Lower leg skin (tissue), 4 donors: Measurements from ENCODE around the gene MICAL2. TPM values are rescaled to one million over a fixed set of nuclear protein-coding genes. Genes with fewer than 3 reads are reported as not detected.

Source experiments
- DNase-seq, 2 donors: peaks; one replicate each; pipeline ENCODE4 v3.0.0-alpha.2; 2019; ENCODE audit warnings: low spot score in 2 of 2
- H3K4me3 ChIP-seq: fragments of 200-600 bp; sonication (generic); 2 replicates; pipeline ENCODE4 v1.5.1; 2017; ENCODE audit warnings: mild to moderate bottlenecking, low read depth; ENCODE audit not compliant: poor library complexity, severe bottlenecking
- POLR2A ChIP-seq, 2 donors: fragments of 450-650 bp; IDR thresholded peaks; one replicate each; pipeline ENCODE4 v1.6.1; 2016 to 2017; ENCODE audit warnings: antibody characterized with exemption in 2 of 2, mild to moderate bottlenecking in 1 of 2, moderate library complexity in 1 of 2
- WGBS, 2 donors: methylation state at CpG; one replicate each; pipeline ENCODE4 v1.1.5; 2018; 5-methylcytosine and 5-hydroxymethylcytosine counted together
- intact Hi-C: fragments of 100-400 bp; cut with DNase I; formaldehyde crosslinking; loops from one replicate; pipeline ENCODE4 v1.15.0; 2023; ENCODE audit warnings: low total_unique reads
- total RNA-seq, 4 donors: library from RNA; depleted of rRNA; stranded (reverse); fragments of >200 nt; gene quantifications; one replicate each; pipeline ENCODE4 v1.1.0, GENCODE V29; 2016
- TF ChIP-seq, protein P1 (sequence below), 3 donors: fragments of 450-650 bp; IDR thresholded peaks; one replicate each; pipeline ENCODE4 v1.5.1; 2016; ENCODE audit warnings: antibody characterized with exemption in 3 of 3, mild to moderate bottlenecking in 3 of 3, moderate library complexity in 2 of 3

Gene MICAL2
- total RNA-seq, 4 donors from 2014 or later = 117 to 238 (median 145) TPM

DNA sequence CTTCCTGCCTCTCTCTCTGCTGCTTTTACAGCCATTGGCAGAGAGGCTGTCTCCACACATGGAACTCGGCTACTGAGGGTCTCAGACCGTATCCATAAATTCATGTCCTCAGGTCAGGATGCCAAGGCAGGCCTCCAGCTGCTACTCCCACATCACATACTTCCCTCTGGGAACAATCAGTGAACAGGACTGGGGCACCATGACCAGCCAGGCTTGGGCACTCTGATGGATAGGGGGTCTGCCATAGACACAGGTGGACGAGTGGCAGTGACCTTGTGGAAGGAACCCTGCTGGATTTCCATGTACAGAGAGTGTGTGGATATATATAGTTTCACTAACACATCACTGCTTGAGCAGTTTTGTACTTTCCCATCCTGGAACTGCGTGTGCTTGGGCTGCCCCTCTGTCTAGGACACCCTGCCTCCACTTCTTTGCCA lies 169.3 kb downstream of the MICAL2 start:
- intact Hi-C loops = loop anchor here (5.0 kb wide), 2 partner anchors 232 to 352 kb away; no protein-coding TSS in a partner anchor
- peak in 1 of 2 donors; percentile 68 for DNase-seq
- no peak for TF ChIP-seq POLR2A (IDR thresholded peaks at IDR 0.05)
- TF ChIP-seq, protein P1, sequence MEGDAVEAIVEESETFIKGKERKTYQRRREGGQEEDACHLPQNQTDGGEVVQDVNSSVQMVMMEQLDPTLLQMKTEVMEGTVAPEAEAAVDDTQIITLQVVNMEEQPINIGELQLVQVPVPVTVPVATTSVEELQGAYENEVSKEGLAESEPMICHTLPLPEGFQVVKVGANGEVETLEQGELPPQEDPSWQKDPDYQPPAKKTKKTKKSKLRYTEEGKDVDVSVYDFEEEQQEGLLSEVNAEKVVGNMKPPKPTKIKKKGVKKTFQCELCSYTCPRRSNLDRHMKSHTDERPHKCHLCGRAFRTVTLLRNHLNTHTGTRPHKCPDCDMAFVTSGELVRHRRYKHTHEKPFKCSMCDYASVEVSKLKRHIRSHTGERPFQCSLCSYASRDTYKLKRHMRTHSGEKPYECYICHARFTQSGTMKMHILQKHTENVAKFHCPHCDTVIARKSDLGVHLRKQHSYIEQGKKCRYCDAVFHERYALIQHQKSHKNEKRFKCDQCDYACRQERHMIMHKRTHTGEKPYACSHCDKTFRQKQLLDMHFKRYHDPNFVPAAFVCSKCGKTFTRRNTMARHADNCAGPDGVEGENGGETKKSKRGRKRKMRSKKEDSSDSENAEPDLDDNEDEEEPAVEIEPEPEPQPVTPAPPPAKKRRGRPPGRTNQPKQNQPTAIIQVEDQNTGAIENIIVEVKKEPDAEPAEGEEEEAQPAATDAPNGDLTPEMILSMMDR (IDR thresholded peaks at IDR 0.05) = no peak
- H3K4me3 ChIP-seq = no peak overlapping the region
- 79 to 84% methylated on average over 4 of the region's 4 CpGs for WGBS, 2 donors

DNA sequence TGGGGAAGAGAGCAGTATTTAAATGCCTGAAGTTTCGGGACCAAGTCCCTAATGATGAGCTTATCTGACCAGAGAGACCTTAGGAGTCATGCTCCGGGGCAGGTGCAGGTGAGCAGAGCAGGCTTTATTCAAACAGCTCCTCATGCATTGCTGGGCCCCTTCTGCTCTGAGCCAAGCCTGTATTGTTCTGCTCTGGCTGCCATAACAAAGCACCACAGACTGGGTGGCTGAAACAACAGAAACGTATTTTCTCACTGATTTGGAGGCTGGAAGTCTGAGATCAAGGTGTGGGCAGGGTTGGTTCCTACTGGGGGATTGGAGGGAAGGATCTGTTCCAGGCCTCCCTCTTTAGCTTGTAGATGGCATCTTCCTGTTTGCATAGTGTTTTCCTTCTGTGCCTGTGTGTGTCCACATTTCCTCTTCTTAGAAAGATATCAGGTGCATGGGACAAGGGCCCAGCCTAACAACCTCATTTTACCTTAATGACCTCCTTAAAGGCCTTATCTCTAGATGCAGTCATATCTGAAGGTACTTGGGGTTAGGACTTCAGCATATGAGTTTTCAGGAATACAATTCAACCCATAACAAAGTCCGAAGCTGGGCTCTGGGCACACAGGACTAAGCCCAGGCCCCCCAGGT lies 169.9 kb downstream of the MICAL2 start:
- TF ChIP-seq POLR2A (IDR thresholded peaks at IDR 0.05) = no peak
- TF ChIP-seq, protein P1 (IDR thresholded peaks at IDR 0.05) = no peak
- intact Hi-C loops = loop anchor here (5.0 kb wide), 2 partner anchors 233 to 353 kb away; no protein-coding TSS in a partner anchor
- WGBS, 2 donors = 87% methylated on average over 4 of the region's 4 CpGs
- no peak overlapping the region for H3K4me3 ChIP-seq
- peak in 1 of 2 donors; percentile 54 for DNase-seq

DNA sequence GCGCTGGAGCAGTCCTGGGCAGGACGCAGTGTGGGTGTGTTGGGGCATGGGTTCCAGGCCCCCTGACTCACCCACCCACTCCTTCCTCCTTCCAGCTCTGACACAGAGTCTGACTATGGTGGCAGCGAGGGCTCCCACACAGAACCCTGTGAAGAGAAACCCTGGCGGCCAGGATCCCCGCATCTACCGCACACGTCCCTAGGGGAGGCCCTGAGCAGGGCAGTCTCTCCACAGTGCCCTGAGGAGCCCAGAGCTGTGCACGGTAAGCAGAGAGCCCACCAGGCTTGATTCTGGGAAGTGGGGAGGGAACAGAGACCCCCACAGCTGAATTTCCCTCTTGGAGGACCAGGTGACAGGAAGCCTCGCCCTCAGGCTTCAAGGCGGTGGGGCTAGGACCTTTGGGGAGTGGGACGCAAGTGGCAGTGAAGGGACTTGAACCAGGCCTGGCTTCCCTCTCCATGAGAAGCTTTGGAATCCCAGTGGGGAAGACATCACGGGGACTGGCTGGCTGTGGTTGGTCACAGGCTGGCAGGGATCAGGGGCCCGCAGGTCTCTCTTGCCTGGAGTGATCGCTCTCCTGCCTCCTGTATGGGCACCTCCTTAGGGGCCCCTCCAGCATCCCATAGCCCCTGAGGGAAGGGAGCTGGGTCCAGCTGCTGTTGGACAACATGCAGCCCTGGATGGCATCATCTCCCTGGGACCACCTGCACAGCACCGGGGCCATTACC lies 170.6 kb downstream of the MICAL2 start:
- H3K4me3 ChIP-seq = no peak overlapping the region
- 91 to 93% methylated on average over 12 to 14 of the region's 15 CpGs for WGBS, 2 donors
- DNase-seq = peak in 1 of 2 donors; percentile 79
- intact Hi-C loops = loop anchor here (5.0 kb wide), 2 partner anchors 234 to 354 kb away; no protein-coding TSS in a partner anchor
- TF ChIP-seq, protein P1 (IDR thresholded peaks at IDR 0.05) = no peak
- TF ChIP-seq POLR2A (IDR thresholded peaks at IDR 0.05) = no peak

DNA sequence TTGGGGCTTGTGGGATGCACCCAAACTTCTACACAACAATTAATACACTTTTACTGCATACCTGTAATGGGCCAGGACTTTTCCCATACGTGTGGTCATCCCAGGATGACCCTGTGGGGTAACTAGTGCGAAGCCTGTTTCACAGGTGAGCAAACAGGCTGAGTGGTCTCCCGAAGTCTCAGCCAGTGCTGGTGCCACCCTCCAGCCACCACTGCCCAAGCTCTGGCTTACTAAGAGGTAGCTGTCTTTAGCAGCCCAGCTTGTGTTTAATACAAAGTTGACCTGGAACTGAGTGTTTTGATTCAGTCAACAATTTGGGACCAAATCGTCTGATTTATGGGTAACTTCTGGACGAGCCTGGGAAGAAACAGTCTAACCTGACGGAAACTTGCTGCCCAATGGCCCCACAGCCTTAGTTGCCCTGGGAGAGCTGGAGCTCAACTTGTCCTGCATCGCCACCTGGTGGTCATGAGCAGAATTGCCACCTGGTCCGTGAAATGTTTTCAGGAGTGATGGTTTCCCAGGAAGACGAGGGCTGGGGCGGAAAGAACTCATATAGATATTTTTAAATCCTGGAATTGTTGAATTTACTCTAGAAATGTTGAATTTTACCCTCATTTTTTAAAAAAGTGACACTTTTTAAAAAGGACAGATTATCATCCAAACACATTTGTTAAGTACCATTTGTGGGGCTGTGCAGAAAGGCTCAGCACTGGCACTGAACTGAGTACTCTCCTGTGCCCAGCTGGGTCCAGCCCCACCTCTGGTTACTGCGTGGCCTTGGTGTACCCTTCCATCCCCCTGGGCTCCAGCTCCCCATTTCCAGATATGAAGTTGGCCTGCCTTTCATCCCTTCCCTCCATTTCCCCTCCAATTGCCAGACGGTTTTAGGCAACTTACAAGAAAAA lies 171.4 kb downstream of the MICAL2 start:
- TF ChIP-seq, protein P1 (IDR thresholded peaks at IDR 0.05) = peak in 1 of 3 donors; percentile 86
- no peak for TF ChIP-seq POLR2A (IDR thresholded peaks at IDR 0.05)
- intact Hi-C loops = loop anchor here (5.0 kb wide), 2 partner anchors 235 to 355 kb away; no protein-coding TSS in a partner anchor
- WGBS, 2 donors = 28 to 34% methylated on average over 12 of the region's 12 CpGs

DNA sequence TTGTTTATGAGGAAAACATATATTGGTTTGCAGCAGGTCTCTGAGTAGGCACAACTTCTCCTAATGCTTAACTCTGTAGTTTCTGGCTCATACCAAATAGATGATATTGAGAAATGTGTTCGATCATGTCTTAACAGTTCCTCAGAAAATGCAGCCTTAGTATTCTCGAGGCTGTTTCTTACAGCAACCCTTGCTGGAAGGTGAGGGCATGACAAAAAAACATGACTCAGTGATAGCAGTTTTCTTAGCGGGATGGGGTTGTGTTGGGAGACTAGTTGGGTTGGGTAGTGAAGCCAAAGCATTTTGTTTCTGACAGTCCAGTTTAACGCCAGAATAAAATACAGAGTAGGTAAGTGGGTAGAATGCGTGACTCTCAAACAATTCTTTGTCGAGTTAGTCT lies 172.3 kb downstream of the MICAL2 start:
- 85 to 86% methylated on average over 6 of the region's 6 CpGs for WGBS, 2 donors
- H3K4me3 ChIP-seq = no peak overlapping the region
- no peak for TF ChIP-seq POLR2A (IDR thresholded peaks at IDR 0.05)
- TF ChIP-seq, protein P1 (IDR thresholded peaks at IDR 0.05) = no peak
- intact Hi-C loops = loop anchor here (5.0 kb wide), 2 partner anchors 235 to 355 kb away; no protein-coding TSS in a partner anchor
- DNase-seq = no peak

More for the DNA sequence above, 171.4 kb downstream of the MICAL2 start:
- H3K4me3 ChIP-seq = no peak overlapping the region
- peak; percentile 90 to 97 for DNase-seq
